Kidney glomerular epithelial cell (primary cell): Measurements from ENCODE around the gene TMEM231.
"Not testable (repeated sequence)": the region's sequence is repeated elsewhere in the genome, so short reads cannot be mapped to it uniquely, and the experiment has no call there.

ENCODE experiments used
- DNase-seq: peaks from one replicate; lab custom pipeline; 2025; lab: John Stamatoyannopoulos, UW

Gene TMEM231

DNA sequence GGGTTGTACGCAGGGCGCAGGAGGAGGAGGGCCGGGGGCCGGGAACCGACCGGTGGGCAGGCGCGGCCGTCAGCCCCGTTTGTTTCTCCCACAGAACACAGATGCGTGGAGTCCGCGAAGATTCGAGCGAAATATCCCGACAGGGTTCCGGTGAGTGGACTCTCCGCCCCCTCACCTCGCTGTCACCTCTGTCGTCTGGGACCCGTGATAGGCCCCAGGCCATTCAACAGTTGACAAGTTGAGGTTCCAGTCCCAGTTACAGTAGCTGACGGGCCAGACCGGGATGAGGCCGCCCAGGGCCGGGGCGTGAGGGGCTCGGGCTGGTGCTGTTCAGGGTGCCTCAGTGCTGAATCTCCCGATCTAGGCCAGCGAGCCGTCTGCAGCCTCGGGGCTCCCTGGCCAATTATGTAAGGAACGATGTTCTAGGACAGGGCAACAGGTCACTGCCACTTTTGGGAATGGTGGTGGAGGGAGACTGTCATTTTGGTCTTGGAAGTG, 10.8 kb upstream of the TMEM231 start:
- no peak for DNase-seq

DNA sequence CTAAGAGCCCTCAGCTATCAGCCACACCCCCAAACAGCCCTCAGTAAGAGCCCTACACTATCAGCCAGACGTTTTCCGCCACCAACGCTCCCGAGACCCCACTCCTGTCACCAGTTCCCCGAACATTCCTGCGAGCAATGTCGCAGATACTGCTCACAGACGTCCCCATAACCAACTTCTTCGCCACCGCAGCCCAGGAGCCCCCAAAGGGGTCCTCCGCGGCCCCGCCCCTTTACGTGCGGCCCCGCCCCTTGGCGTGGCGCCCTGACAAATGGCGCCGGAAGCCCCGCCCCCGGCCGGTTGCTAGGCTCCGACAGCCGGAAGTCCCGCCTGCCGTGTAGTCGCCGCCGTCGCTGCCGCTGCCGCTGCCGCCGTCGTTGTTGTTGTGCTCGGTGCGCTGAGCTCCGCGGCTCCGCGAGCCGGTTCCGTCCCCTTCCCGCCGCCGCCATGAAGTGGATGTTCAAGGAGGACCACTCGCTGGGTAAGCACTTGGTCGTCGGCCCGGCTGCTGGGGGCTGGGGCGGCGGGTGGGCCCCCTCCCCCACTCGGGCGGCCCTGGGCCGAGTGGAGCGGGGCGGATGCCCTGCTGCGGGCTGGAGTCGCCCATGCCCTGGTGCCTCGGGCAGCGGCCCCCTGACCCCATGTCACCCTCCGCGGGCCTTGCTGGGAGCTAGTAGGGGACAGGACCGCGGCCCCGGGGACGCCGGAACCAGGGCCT, 10.1 kb upstream of the TMEM231 start, which contains the start of gene GABARAPL2:
Gene GABARAPL2, plus strand, starts transcription at position 340 of the 718 bp plus-strand sequence. Its CDS starts 108 bp downstream, at position 448.
- DNase-seq: peak; percentile 60

DNA sequence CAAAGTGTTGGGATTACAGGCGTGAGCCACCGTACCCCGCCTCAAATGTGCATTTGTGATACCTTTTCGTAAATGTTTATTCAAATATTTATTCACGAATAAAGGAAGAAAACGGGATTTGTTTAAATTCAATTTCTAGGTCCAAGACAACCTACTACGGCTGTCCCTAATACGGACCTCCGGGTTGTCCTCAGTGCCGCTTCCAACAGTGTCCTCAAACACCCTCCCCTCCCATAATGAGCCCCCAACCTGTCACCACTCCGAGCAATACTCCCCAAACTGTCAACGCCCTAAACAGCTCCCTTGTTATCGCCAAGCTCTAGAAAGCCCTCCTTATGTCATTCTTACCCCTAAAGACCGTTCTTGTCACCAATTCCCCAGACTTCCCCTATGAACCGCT, 9.6 kb upstream of the TMEM231 start:
- no peak for DNase-seq

DNA sequence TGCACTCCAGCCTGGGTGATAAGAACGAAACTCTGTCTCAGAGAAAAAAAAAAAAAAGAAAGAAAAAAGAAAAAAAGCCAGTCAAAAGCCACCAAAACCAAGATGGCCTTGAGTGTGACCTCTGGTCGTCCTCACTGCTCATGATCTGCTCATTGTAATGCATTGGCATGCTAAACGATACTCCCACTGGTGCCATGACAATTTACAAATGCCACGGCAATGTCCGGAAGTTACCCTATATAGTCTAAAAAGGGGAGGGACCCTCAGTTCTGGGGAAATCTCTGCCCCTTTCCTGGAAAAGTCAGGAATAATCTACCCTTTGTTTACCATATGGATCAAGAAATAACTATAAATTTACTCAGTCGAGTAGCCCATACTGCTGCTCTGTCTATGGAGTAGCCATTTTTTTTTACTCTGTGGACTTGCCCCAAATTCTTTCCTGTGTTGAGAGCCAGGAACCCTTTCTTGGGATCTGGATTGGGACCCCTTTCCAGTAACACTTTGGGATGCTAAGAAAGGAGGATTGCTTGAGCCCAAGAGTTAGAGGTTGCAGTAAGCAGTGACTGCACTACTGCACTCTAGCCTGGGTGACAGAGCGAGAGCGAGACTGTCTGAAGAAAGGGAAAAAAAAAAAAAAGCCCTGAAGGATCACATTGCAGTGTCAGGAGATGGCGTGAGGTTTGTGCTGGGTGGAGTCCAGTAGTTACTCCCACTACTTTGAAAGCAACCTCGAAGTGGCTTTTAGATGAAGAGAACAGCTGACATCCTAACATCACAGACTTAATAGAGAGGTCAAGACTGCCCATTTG, 3.7 kb upstream of the TMEM231 start:
- DNase-seq: peak; percentile 17

DNA sequence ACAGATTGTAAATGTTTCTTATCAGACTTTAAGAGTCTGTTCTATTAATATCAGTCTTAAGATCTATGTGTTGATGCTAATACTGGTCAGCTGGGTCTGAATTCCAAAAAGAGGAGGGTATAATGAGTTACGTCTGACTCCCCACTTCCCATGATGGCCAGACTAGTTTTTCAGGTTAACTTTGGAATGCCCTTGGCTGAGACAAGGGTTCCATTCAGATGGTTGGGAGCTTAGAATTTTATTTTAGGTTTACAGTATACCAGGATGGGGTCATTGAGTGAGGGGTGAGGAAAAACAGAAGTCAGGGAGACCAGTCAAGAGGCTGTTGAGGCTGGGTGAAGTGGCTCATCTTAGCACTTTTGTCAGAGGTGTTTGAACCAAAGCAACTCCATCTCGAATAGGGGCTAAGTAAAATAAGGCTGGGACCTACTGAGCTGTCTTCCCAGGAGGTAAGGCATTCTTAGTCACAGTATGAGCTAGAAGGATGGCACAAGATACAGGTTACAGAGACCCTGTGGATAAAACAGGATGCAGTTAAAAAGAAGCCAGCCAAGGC, 2.9 kb upstream of the TMEM231 start:
- DNase-seq: no peak

DNA sequence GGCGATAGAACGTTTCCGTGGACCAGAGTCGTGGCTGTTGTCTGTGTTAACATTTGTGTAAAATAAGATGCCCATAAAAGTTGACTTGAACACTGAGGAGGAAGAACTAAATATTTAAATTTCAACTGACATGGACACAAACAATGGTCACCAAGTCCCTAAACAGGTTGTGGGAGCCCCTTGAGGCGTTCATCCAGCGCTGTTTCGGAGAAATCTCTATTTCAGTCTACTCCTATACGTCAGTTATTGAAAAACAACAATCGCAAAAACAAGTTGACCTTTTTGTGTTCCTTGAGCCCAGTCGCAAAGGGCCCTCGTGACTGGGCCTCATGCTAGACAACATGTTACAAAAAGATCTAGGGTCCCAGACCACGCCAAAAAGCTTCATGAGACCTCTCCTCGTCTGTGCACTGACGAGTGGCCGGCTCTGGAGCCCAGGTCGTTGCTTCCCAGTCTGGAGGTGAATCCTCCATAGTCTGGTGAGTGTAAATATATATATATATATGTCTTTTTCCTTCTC, 439 bp upstream of the TMEM231 start:
- no peak for DNase-seq

DNA sequence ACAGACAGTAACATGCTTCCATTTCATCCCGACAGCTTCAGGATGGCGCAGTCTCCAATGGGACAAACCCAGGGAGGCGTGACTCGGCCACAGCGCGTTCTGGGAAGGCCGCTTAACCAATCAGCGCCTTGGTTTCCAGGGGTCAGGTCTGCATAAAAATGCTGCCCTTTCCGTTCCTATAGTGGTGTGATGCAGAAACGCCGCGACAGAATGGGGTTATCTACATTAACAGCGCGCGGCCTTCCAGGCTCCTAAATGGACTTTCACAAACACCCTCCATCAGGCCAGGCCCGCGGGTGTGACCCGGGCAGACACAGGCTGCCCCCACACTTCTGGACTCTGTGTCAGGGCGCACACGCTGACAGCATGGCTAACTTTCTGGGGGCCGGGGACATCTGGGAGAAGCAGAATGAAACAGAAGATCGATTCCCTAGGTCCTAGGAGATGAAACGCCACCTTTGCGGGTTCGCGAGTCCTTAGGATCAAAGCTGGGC, 792 bp downstream of the TMEM231 start:
- peak; percentile 78 for DNase-seq

DNA sequence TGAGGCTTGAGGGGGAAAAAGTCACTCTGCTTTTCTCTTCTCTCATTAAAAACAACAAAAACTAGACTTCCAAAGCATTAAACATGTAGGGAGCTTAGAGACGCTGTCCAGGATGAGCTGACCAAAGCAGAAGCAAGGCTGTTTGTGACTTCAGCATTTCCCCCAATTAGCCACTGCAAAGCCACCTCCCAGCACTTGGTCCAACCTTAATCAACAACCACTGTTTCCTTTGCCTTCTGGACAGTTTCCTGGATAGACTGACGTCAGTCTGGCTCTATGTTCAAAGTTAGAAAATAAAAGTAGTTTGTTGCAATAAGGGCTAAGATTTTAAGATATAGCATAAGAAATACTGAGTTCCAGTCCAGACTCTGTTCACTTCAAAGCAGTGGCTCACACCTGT, 3.1 kb downstream of the TMEM231 start:
- no peak for DNase-seq

DNA sequence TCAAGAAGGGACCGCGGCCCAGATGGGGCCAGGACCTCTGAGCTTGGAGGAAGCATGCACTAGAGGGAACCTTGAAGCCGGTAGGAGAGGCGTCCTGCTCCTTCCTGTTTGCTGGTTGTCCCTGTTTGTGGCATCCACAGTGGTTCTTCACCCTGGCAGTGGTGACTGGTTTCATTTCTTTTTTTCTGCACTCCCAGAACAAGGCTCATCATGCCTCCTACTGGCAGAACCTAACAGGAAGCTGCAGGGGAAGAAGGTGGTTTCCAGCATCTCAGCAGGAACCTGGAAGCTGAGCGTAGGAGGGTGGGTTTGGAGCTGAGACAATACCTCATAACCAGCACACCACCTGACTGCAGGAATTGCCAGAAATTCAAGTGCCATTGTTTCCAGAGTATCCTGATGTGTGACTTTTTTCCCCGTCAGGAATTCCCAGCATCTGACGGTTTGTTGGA, 5.8 kb downstream of the TMEM231 start:
- peak; percentile 43 for DNase-seq

DNA sequence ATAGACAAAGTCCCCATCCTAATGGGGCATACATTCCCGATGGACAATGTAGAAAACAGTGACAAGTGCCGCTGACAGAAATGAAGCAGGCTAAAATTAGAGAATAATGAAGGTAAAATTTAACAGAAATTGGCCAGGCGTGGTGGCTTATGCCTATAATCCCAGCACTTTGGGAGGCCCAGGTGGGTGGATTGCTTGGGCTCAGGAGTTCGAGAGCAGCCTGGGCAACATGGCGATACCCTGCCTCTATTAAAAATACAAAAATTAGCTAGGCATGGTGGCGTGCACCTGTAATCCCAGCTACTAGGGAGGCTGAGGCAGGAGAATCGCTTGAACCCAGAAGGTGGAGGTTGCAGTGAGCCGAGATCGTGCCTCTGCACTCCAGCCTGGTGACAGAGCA, 7.6 kb downstream of the TMEM231 start:
- not testable (repeated sequence) for DNase-seq

DNA sequence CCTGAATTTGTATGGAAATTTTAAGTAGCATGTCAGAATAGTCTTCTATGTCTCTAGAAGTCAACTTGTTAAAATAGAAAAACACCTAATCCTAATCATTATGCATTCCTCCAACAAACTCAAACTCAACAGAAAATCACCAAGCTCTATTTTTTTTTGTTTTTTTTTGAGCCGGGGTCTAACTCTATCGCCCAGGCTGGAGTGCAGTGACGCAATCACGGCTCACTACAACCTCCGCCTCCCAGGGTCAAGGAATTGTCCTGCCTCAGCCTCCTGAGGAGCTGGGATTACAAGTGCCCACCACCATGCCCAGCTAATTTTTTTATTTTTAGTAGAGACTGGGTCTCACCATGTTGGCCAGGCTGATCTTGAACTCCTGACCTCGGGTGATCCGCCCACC, 9.8 kb downstream of the TMEM231 start:
- no peak for DNase-seq

DNA sequence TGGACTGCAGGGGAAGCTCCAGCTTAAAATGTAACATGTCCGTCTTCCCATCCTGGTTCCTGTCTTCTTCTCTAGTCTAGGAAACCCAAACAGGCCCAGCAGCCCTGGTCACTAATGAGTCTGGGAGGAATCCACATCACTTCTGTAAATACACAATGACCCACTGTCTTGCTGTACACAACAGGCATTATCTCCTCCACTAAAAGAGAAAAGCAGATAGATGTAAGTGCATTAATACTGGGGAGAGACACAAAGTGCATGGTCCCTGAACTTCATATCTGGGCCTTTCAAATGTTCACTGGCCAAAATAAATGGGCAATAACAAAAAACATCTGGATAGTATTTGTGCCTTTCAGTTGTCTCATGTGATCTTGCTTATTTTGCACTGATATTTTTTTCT, 10.2 kb downstream of the TMEM231 start:
- DNase-seq: not testable (repeated sequence)

DNA sequence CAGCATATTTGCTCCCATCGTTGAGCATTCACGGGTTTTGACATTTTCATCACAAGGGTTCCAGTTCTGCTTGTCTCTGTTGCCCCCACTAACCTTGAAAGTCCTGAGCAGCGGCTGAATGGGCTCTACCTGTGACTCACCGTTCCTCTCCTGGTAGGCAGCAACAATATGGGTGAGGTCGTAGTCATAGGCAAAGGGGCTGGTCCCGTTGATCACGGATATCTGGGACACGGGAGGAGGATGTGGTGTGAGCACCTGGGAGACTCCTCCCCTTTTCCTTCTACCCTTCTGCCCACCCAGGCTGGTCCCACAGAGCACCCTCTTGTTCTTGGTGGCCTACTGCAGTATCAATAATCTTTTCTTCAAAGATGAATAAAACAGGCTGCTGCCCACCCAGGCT, 13.6 kb downstream of the TMEM231 start:
- not testable (repeated sequence) for DNase-seq

DNA sequence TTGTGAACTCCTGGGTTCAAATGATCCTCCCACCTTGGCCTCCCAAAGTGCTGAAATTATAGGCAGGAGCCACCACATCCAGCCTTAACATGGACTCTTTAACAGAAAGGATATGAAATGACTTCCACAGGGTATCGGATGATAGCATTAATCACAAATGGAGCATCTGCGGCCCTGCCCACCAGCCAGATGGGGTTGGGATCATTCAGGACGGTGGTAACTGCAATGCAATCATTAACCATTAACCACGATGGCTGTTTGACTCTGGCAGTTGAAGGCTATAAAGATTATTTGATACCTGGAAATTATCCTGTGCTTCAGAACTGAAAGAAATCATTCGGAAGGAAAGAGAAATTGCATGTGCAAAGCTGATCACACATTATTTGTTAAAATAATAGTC, 14.8 kb downstream of the TMEM231 start:
- DNase-seq: no peak

DNA sequence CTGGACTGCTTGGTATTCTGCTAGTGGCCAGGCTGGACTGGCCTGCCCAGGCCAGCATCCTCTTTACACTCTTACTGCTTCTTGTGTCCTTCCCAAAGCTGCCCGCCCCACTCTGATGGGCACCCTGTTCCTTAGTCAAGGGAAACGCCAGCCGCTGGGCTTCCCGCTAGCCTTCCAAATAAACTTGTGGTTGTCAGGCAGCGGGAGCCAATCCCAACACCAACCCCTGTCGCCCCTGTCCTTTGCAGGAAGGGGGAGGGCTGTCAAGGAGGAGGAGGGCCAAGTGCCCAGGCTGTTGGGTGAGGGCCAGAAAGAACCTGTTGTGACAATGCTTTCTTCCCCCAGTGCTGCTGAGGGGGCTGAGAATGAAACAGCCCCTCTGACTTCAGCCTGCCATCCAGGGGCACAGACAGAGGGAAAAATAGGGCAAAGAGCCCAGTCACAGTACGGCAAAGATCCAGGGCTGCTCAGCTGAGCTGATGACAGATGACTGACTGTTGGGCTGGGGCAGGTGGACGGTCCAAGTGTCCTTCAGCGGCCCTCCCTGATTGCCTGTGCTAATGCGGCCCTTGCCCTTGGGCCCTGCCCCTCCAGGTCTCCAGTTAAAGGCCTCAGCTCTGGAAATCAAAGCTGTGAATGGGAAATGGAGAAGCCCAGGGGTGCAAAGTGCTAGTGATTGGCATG, 17.0 kb downstream of the TMEM231 start:
- not testable (repeated sequence) for DNase-seq

DNA sequence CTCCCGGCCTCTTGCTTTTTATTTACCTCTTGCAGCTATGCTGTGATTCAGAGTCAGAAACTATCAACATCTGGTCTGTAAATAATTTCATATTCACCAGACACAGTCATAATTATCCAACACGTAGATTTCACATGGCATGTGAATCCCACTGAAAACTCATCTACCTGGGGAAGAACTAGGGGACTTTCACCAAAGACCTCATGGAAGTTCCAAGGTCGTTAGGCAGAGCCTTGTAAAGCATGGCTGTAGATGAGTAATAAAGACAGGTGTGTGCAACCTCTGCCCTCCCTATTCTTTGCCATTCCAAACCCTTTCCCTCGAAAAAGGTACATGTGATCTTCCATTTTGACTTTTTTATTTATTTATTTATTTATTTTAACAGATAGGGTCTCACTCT, 18.3 kb downstream of the TMEM231 start:
- no peak for DNase-seq

DNA sequence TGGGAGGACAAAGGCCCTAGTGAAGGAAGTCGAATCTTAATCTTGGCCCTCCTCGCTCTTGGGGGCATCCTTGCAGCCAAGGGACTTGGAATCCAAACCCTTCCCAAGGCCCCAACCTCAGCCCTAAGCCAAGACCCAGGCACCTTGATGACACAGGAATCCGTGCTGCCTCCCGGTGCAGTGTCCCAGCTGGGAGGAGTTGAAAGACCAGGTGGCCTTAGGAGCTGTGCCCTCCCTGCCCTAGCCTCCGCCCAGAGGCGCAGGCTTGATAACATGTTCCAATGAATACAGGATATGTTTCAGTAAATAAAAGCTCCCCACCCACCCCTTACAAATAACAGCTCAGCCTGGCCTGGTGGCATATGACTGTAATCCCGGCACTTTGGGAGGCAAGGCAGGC, 20.2 kb downstream of the TMEM231 start, which contains the start of gene CHST5:
Gene CHST5, minus strand, starts transcription at position 208 of the 400 bp plus-strand sequence. CDS start 5,724 bp downstream, outside the sequence.
- DNase-seq: no peak

DNA sequence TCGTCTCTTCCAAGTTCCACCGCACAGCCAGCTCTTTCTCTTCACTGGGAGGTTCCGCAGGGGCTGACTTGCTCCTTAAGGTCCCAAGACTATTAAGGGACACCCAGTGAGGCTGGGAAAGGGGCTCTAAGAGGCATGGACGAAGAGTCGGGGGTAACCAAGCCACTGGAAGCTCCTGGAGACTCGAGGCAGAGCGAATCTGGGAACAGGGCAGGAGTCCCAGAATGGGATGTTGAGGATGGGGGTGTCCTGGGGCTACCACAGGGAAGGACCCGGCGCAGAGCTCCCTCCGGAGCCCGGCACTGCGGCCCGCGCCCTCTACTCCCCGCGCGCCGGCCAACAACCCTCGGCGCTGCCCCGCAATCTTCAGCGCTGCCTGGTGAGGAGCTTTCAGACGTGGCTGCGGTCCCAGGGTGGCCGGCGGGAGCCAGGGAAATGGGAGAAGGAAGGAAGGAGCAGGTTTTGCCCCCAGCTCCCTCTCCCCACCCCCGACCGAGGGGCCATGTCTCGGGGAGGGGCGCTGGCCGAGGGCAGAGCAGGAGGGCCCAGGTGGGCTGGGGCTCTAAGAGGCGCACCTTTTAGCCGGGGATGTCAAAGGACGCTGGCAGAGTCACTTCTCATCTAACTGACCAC, 20.7 kb downstream of the TMEM231 start:
- no peak for DNase-seq

DNA sequence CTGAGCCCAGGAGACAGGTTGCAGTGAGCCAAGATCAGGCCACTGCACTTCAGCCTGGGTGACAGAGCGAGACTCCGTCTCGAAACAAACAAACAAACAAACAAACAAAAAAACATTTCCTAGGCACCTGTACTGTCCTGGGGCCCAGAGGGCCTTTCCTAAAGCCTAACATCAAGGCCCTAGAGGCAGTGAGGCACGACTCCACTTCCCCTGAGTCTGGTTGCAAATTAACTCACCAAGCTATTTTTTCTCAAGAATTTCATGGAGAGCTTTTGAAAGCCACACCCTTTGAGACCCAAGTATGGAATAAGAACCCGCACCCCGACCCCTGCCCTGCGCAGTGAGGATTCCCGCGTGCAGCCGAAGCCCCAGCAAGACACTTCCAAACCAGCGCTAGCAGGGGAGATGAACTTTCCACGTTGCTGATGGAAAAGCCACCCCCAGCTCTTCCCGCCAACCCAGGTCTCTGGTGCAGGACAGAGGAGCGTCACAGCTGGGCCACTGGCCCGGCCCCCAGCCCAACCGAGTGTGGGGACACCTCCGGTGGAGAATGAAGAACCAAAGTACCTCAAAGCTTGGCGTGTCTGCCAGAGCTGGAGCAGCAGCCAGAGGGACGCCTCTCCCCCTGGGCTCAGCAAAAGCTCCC, 21.4 kb downstream of the TMEM231 start:
- no peak for DNase-seq

DNA sequence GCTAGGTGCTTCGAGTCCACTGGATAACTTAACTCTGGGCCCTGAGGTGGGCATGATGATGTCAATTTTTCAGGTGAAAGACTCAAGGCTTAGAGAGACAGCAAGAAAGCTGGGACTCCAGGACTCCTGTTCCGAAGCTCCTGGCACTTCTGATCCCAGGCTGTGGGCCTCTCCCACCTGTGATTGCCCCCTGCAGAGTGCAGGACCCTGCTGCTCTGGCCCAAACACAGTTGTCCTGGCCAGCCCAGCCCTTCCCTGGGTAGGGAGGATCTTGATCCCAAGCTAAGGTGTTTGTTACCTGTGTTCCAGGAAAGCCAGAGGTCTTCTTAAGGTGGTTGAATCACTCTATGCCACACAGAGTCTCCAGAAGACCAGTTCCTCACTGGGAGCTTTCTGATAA, 23.3 kb downstream of the TMEM231 start:
- DNase-seq: no peak
